ENCODE results near the gene THOP1.

THOP1 gene

DNA sequence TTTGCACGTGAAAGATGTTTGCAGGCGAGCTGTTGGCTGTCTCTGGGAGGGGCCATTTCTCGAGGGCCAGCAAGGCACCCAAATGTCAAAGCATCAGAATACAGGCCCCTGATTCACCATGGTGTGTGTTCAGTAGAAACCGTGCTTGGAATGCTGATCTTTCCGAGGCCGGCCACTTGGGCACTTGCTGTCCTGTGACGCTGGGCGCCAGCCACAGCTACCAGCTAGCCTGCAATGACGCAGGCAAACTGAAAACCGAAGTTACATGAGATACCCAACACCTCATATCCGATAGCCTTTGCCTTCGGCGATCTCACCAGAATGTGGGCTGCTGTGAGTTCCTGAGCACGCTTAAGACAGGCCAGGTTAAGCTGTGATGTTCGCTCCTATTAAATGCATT is 12.0 kb downstream of the THOP1 start:
- H3K4me3 ChIP-seq (ENCODE audit: low read depth, low read length), result no peak overlapping the region
- DNase-seq (ENCODE audit: low read depth), result no peak
- TF ChIP-seq MYC (IDR thresholded peaks at IDR 0.05; ENCODE audit: low read depth, low read length), result no peak

DNA sequence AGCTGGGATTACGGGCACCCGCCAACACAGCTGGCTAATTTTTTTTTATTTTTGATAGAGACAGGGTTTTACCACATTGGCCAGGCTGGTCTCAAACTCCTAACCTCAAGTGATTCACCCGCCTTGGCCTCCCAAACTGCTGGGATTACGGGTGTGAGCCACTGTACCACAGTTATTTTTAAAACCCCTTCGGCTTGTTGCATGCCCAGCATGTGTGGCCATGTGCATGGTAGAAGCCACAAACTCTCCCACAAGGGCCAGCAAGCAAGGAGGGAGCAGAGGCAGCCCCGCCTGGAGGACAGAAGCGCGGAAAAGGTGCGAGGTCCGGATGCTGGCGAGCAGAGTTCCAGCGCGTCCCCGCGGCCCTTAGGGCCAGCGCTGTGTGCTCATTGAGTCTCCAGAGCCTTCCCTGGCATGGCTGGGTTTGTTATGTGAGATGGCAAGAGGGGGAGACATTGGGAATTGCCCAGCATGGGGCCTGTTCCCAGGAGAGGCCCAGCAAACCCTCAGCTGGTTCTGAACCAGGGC is 12.9 kb downstream of the THOP1 start:
- DNase-seq (ENCODE audit: low read depth), result no peak
- no peak for TF ChIP-seq MYC (IDR thresholded peaks at IDR 0.05; ENCODE audit: low read depth, low read length)
- no peak for TF ChIP-seq POLR2A (IDR thresholded peaks at IDR 0.05; ENCODE audit: extremely low read depth, insufficient read length)
- TF ChIP-seq, protein P1, sequence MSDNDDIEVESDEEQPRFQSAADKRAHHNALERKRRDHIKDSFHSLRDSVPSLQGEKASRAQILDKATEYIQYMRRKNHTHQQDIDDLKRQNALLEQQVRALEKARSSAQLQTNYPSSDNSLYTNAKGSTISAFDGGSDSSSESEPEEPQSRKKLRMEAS (IDR thresholded peaks at IDR 0.05; ENCODE audit: low read depth, low read length), result no peak
- TF ChIP-seq, protein P2, sequence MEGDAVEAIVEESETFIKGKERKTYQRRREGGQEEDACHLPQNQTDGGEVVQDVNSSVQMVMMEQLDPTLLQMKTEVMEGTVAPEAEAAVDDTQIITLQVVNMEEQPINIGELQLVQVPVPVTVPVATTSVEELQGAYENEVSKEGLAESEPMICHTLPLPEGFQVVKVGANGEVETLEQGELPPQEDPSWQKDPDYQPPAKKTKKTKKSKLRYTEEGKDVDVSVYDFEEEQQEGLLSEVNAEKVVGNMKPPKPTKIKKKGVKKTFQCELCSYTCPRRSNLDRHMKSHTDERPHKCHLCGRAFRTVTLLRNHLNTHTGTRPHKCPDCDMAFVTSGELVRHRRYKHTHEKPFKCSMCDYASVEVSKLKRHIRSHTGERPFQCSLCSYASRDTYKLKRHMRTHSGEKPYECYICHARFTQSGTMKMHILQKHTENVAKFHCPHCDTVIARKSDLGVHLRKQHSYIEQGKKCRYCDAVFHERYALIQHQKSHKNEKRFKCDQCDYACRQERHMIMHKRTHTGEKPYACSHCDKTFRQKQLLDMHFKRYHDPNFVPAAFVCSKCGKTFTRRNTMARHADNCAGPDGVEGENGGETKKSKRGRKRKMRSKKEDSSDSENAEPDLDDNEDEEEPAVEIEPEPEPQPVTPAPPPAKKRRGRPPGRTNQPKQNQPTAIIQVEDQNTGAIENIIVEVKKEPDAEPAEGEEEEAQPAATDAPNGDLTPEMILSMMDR (IDR thresholded peaks at IDR 0.05; ENCODE audit: low read depth, low read length), result no peak

DNA sequence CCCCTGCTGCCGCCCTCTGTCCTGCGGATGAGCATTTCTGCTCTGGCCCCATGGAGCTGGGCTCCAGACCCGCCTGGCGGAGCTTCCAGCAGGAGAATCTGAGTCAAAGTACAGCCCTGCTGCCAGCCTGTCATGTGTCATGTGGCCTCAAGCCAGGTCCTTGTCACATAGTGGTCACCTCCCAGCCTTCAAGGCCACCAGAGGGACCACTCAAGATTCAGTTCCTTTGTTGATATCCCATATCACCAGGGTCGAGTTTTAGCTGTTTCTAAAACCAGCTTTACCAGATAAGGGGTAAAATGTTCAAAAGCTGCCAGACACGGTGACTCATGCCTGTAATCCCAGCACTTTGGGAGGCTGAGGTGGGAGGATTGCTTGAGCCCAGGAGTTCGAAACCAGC is 13.4 kb downstream of the THOP1 start:
- no peak for TF ChIP-seq POLR2A (IDR thresholded peaks at IDR 0.05; ENCODE audit: extremely low read depth, insufficient read length)
- no peak for DNase-seq (ENCODE audit: low read depth)
- H3K4me3 ChIP-seq (ENCODE audit: low read depth, low read length), result no peak overlapping the region

More for the DNA sequence above, 12.9 kb downstream of the THOP1 start:
- H3K4me3 ChIP-seq (ENCODE audit: low read depth, low read length), result no peak overlapping the region

DNA sequence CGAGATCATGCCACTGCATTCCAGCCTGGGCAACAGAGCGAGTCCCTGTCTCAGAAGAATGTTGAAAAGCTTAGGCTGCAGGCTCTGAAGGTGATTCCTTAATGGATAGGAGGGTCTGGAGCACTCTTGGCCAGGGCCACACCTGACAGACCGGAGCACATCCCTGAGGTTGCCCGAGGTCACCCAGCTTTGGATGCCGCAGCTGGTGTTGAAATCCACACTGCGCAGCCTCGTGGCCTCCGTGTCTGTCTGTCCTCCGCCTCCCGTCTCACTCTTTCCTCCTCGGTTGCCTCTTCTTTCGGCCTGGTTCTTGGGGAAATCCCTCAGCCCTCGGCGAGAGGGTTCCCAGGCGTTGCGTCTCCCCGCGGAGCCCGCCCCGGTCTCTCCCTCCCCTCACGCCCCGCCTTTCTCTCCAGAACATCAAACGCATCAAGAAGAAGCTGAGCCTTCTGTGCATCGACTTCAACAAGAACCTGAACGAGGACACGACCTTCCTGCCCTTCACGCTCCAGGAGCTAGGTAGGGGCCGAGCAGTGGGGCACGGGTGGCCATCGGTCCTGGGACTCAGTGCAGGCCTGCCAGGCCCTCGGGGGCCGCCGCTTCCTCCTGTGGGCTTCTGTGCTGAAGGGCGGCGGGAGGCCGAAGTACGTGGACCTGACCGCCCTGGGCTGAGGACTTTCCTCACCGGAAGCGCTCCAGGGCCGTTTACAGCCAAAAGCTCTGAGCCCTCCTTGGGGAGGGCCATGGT is 14.1 kb downstream of the THOP1 start:
- no peak for DNase-seq (ENCODE audit: low read depth)
- TF ChIP-seq POLR2A (IDR thresholded peaks at IDR 0.05; ENCODE audit: extremely low read depth, insufficient read length), result no peak
- TF ChIP-seq, protein P2 (IDR thresholded peaks at IDR 0.05; ENCODE audit: low read depth, low read length), result no peak
- TF ChIP-seq, protein P1 (IDR thresholded peaks at IDR 0.05; ENCODE audit: low read depth, low read length), result no peak
- no peak for TF ChIP-seq MYC (IDR thresholded peaks at IDR 0.05; ENCODE audit: low read depth, low read length)
- H3K4me3 ChIP-seq (ENCODE audit: low read depth, low read length), result no peak overlapping the region

DNA sequence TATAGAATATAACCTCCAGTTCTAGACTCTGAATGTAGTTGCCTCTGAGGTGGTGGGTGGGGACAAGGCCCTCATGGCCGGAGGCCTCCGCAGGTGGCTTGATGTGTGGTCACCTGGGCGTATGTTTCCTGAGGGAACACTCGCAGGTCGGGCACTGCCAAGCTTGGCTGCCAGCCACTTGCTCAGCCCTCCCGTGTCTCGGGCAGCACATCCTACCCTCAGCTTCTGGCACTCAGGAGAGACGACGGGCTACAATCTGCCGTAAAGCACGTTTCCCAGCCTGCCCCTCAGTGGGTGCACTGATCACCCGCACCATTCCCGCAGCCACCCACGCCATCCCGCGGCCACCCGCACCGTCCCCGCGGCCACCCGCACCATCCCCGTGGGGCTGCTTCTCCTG is 15.2 kb downstream of the THOP1 start:
- no peak for DNase-seq (ENCODE audit: low read depth)
- H3K4me3 ChIP-seq (ENCODE audit: low read depth, low read length), result no peak overlapping the region
- TF ChIP-seq POLR2A (IDR thresholded peaks at IDR 0.05; ENCODE audit: extremely low read depth, insufficient read length), result no peak
- no peak for TF ChIP-seq MYC (IDR thresholded peaks at IDR 0.05; ENCODE audit: low read depth, low read length)
- TF ChIP-seq, protein P2 (IDR thresholded peaks at IDR 0.05; ENCODE audit: low read depth, low read length), result no peak
- TF ChIP-seq, protein P1 (IDR thresholded peaks at IDR 0.05; ENCODE audit: low read depth, low read length), result no peak

DNA sequence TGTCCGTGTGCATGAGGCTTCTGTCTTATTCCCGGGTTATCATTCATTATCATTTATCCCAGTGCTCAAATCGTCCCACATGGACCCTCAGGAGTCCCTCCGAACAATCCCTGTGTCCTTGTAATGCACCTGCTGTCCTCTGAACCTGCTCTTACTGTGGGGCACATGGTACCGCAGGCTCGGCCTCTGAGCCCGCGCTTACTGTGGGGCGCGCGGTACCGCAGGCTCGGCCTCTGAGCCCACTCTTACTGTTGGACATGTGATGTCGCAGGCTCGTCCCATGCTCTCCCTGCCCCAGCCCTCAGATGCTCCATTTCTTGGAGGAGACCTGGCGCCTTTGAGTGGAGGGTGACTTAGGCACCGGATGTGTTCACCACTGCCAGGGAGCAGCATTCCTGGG is 17.5 kb downstream of the THOP1 start:
- no peak overlapping the region for H3K4me3 ChIP-seq (ENCODE audit: low read depth, low read length)
- TF ChIP-seq, protein P1 (IDR thresholded peaks at IDR 0.05; ENCODE audit: low read depth, low read length), result no peak
- TF ChIP-seq, protein P2 (IDR thresholded peaks at IDR 0.05; ENCODE audit: low read depth, low read length), result no peak
- no peak for TF ChIP-seq MYC (IDR thresholded peaks at IDR 0.05; ENCODE audit: low read depth, low read length)
- no peak for TF ChIP-seq POLR2A (IDR thresholded peaks at IDR 0.05; ENCODE audit: extremely low read depth, insufficient read length)
- DNase-seq (ENCODE audit: low read depth), result no peak

Data from NB4 (cell line).